M059J (cell line): ENCODE measurements around the gene HIPK3. TPM values are rescaled to one million over a fixed set of nuclear protein-coding genes. Genes with fewer than 3 reads are reported as not detected.
"Not testable (repeated sequence)": the region's sequence is repeated elsewhere in the genome, so short reads cannot be mapped to it uniquely, and the experiment has no call there.

Experiments
- DNase-seq: peaks from one replicate; pipeline ENCODE4 v3.0.0-alpha.2; 2012; ENCODE audit warnings: low read depth
- total RNA-seq: library from RNA; depleted of rRNA; stranded (reverse); fragments of >200 nt; shearing (Covaris generic); gene quantifications from 2 replicates; pipeline ENCODE4 v1.2.3, GENCODE V29; 2014

Gene HIPK3
- total RNA-seq, 1 experiment from 2014 or later = 39.8 TPM

GRCh38 chr11:33358150-33358831, 101.1 kb downstream of the HIPK3 start:
- no peak for DNase-seq

- no peak for DNase-seq
Measured at GRCh38 chr11:33360642-33361041, 103.5 kb downstream of the HIPK3 start.

- peak; percentile 64 for DNase-seq
Measured at GRCh38 chr11:33362051-33362910, 105.1 kb downstream of the HIPK3 start.

- DNase-seq = no peak
Measured at GRCh38 chr11:33366918-33367317, 109.7 kb downstream of the HIPK3 start.

- not testable (repeated sequence) for DNase-seq
Measured at GRCh38 chr11:33368475-33368874, 111.3 kb downstream of the HIPK3 start.

GRCh38 chr11:33368931-33369330, 111.8 kb downstream of the HIPK3 start:
- DNase-seq = no peak

- no peak for DNase-seq
Measured at GRCh38 chr11:33373636-33374035, 116.5 kb downstream of the HIPK3 start.

- DNase-seq = no peak
Measured at GRCh38 chr11:33375236-33375635, 118.1 kb downstream of the HIPK3 start.

- peak; percentile 49 for DNase-seq
Measured at GRCh38 chr11:33375688-33376311, 118.6 kb downstream of the HIPK3 start, which contains the start of gene KIAA1549L. TSS of gene KIAA1549L (plus strand) at chr11:33376108.

- DNase-seq = peak; percentile 48
Measured at GRCh38 chr11:33376331-33377310, 119.4 kb downstream of the HIPK3 start.

GRCh38 chr11:33377412-33378370, 120.5 kb downstream of the HIPK3 start:
- DNase-seq = no peak

- no peak for DNase-seq
Measured at GRCh38 chr11:33379947-33380346, 122.8 kb downstream of the HIPK3 start.

- DNase-seq = peak; percentile 44
Measured at GRCh38 chr11:33383075-33383919, 126.1 kb downstream of the HIPK3 start.

GRCh38 chr11:33383920-33384209, 126.7 kb downstream of the HIPK3 start:
- DNase-seq = no peak

GRCh38 chr11:33384220-33384619, 127.0 kb downstream of the HIPK3 start:
- no peak for DNase-seq

GRCh38 chr11:33387581-33387980, 130.4 kb downstream of the HIPK3 start:
- DNase-seq = peak; percentile 46

- DNase-seq = no peak
Measured at GRCh38 chr11:33387996-33388395, 130.8 kb downstream of the HIPK3 start.

GRCh38 chr11:33388793-33389525, 131.8 kb downstream of the HIPK3 start:
- no peak for DNase-seq

GRCh38 chr11:33389635-33390034, 132.5 kb downstream of the HIPK3 start:
- DNase-seq = no peak
